Transverse colon (tissue), 4 donors: Measurements from ENCODE around the gene WDR45. TPM values are rescaled to one million over a fixed set of nuclear protein-coding genes. Genes with fewer than 3 reads are reported as not detected.

Experiments used
- DNase-seq: peaks from one replicate; pipeline ENCODE4 v3.0.0-alpha.2; 2019
- H3K27ac ChIP-seq, 4 donors: fragments of 200-600 bp; sonication (generic); 2 replicates each; pipeline ENCODE4 v1.5.1; 2016 to 2018; ENCODE audit warnings: inconsistent platforms in 4 of 4
- H3K27me3 ChIP-seq: fragments of 200-600 bp; sonication (generic); 2 replicates; pipeline ENCODE4 v1.5.1; 2017; ENCODE audit warnings: inconsistent platforms
- H3K36me3 ChIP-seq, 4 donors: fragments of 200-600 bp; sonication (generic); 2 replicates each; pipeline ENCODE4 v1.5.1; 2017 to 2019; ENCODE audit warnings: inconsistent platforms in 4 of 4
- H3K4me1 ChIP-seq, 4 donors: fragments of 200-600 bp; sonication (generic); 2 replicates each; pipeline ENCODE4 v1.5.1; 2017 to 2020; ENCODE audit warnings: inconsistent platforms in 4 of 4
- H3K4me3 ChIP-seq, 4 donors: fragments of 200-600 bp; sonication (generic); 1 replicate in 1 of 4; 2 replicates in 3 of 4; pipeline versions ENCODE4 v1.5.1 to v1.6.1; 2017 to 2019; ENCODE audit warnings: inconsistent platforms in 4 of 4
- H3K9me3 ChIP-seq, 2 donors: fragments of 200-600 bp; sonication (generic); 2 replicates each; pipeline ENCODE4 v1.5.1; 2017 to 2019; ENCODE audit warnings: inconsistent platforms in 2 of 2
- EP300 ChIP-seq: sonication (generic); formaldehyde crosslinking; IDR thresholded peaks from one replicate; pipeline ENCODE4 v1.6.1; 2017; ENCODE audit warnings: antibody characterized with exemption, low read depth
- POLR2A ChIP-seq: fragments of 450-650 bp; IDR thresholded peaks from one replicate; pipeline ENCODE4 v1.6.1; 2016; ENCODE audit warnings: antibody characterized with exemption, mild to moderate bottlenecking, moderate library complexity
- POLR2AphosphoS5 ChIP-seq, 3 donors: sonication (generic); formaldehyde crosslinking; IDR thresholded peaks; one replicate each; pipeline ENCODE4 v1.6.1; 2016; ENCODE audit warnings: antibody characterized with exemption in 3 of 3
- WGBS, 2 donors: methylation state at CpG; one replicate each; pipeline ENCODE4 v1.1.5; 2018; ENCODE audit warnings: low coverage in 1 of 2; 5-methylcytosine and 5-hydroxymethylcytosine counted together
- in situ Hi-C, 4 donors: fragments of 200-750 bp; cut with MboI; loops; one replicate each; pipeline versions ENCODE4 v1.15.0 to v1.15.1; 2017; ENCODE audit warnings: low sequenced_read_pairs in 3 of 4, low pct_ligation_motif_present in 1 of 4, low pct_unique_long_range_greater_than_20kb in 1 of 4
- intact Hi-C: fragments of 100-400 bp; cut with DNase I; formaldehyde crosslinking; loops from one replicate; pipeline ENCODE4 v1.15.1; 2023; ENCODE audit warnings: low total_unique reads
- total RNA-seq, 4 donors: library from RNA; depleted of rRNA; stranded (reverse); fragments of >200 nt; gene quantifications; one replicate each; pipeline ENCODE4 v1.1.0, GENCODE V29; 2016
- TF ChIP-seq, protein P1 (sequence below), 5 experiments: fragments of 200-600 bp in 3 of 5; fragments of 450-650 bp in 2 of 5; sonication (generic) in 3 of 5; IDR thresholded peaks; 1 replicate in 2 of 5; 2 replicates in 3 of 5; pipeline ENCODE4 v1.5.1; 2016 to 2017; ENCODE audit warnings: antibody characterized with exemption in 5 of 5, inconsistent platforms in 3 of 5, mild to moderate bottlenecking in 2 of 5, moderate library complexity in 1 of 5

Gene WDR45
- total RNA-seq, 4 donors from 2014 or later: 73.5 to 205 (median 117) TPM

DNA sequence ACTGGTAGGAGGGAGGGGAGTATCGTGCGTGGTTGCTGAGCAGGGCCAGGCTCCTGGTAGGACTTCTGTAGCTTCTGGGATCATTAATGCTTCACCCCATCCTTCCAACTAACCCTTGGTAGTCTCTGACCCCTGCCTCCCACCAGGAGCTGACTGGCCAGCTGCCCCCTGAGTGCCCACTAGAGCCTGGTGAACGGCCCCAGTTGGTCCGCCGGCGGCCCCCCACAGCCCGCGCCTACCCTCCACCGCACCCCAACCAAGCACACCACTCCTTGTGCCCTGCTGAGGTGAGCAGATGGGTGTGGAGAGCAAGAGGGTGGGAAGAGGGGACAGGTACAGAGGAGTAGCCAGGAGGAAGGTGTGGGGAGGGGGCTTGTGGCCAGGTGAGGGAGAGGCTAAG lies 16.0 kb downstream of the WDR45 start:
- 95% methylated on average over 9 of the region's 9 CpGs; no CpG with 5 or more reads in 1 of the 2 donors for WGBS, 2 donors
- no peaks in the 10 kb centered on the region for H3K27me3 ChIP-seq
- H3K27ac ChIP-seq: no peak overlapping the region
- H3K4me3 ChIP-seq: no peak overlapping the region
- no peaks in the 10 kb centered on the region for H3K4me1 ChIP-seq
- intact Hi-C loops: no loop called here
- TF ChIP-seq POLR2AphosphoS5 (IDR thresholded peaks at IDR 0.05) (no peak), POLR2A (no peak), EP300 (no peak)
- TF ChIP-seq, protein P1, sequence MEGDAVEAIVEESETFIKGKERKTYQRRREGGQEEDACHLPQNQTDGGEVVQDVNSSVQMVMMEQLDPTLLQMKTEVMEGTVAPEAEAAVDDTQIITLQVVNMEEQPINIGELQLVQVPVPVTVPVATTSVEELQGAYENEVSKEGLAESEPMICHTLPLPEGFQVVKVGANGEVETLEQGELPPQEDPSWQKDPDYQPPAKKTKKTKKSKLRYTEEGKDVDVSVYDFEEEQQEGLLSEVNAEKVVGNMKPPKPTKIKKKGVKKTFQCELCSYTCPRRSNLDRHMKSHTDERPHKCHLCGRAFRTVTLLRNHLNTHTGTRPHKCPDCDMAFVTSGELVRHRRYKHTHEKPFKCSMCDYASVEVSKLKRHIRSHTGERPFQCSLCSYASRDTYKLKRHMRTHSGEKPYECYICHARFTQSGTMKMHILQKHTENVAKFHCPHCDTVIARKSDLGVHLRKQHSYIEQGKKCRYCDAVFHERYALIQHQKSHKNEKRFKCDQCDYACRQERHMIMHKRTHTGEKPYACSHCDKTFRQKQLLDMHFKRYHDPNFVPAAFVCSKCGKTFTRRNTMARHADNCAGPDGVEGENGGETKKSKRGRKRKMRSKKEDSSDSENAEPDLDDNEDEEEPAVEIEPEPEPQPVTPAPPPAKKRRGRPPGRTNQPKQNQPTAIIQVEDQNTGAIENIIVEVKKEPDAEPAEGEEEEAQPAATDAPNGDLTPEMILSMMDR (IDR thresholded peaks at IDR 0.05): no peak
- in situ Hi-C loops: no loop called here
- no peaks in the 10 kb centered on the region for H3K36me3 ChIP-seq
- DNase-seq: no peak
- H3K9me3 ChIP-seq: no peaks in the 10 kb centered on the region

DNA sequence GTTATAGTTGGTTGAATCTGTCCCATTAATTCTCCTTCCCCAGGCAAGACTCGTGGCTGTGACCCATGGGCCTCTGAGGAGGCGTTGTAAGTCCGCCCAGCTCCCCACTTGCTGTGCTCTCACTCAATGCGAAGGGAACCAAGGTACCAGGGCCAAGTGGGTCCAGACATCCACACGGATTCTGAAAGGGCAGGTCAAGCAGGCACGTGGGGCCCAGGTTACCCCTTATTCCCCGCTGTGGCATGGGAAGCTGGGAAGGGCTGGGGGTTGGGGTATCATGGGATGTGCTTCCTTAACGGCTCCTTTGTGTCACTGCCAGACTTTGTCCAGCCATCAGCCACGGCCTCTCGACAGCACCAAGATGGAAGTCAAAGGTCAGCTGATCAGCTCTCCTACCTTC lies 17.8 kb downstream of the WDR45 start:
- H3K36me3 ChIP-seq: no peaks in the 10 kb centered on the region
- intact Hi-C loops: no loop called here
- no peaks in the 10 kb centered on the region for H3K27me3 ChIP-seq
- H3K4me1 ChIP-seq: no peaks in the 10 kb centered on the region
- TF ChIP-seq POLR2A (no peak), EP300 (no peak), POLR2AphosphoS5 (IDR thresholded peaks at IDR 0.05) (no peak)
- TF ChIP-seq, protein P1 (IDR thresholded peaks at IDR 0.05): no peak
- H3K9me3 ChIP-seq: no peaks in the 10 kb centered on the region
- no peak overlapping the region for H3K27ac ChIP-seq
- DNase-seq: no peak
- in situ Hi-C loops: no loop called here
- 84% methylated on average over 10 of the region's 10 CpGs; no CpG with 5 or more reads in 1 of the 2 donors for WGBS, 2 donors
- no peak overlapping the region for H3K4me3 ChIP-seq

DNA sequence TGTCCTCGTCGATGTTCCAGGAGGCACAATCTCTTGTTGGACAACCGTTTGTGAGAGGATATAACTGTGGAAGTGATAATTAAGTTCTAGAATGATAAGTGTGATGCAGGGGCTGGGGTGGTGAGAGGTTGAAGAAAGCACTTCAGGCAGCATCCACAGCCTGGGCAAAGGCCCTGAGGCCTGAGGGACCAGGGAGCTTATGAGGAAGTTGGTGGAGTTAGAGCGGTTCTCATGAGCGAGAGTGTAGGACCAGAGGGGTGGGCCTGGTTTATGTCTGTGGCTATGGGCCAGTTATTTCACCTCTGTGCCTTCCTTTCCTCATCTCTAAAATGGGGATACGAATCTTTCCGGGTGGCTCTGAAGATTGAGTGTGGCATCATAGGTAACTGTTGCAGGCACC lies 18.2 kb downstream of the WDR45 start:
- Histone ChIP-seq H3K9me3 (no peaks in the 10 kb centered on the region), H3K36me3 (no peaks in the 10 kb centered on the region), H3K27ac (no peak overlapping the region), H3K4me3 (no peak overlapping the region), H3K4me1 (no peaks in the 10 kb centered on the region), H3K27me3 (no peaks in the 10 kb centered on the region)
- DNase-seq: no peak
- in situ Hi-C loops (no loop called here), intact Hi-C loops (no loop called here)
- TF ChIP-seq EP300 (no peak), POLR2AphosphoS5 (IDR thresholded peaks at IDR 0.05) (no peak)
- TF ChIP-seq, protein P1 (IDR thresholded peaks at IDR 0.05): no peak
- 80 to 86% methylated on average over 3 to 7 of the region's 7 CpGs for WGBS, 2 donors

DNA sequence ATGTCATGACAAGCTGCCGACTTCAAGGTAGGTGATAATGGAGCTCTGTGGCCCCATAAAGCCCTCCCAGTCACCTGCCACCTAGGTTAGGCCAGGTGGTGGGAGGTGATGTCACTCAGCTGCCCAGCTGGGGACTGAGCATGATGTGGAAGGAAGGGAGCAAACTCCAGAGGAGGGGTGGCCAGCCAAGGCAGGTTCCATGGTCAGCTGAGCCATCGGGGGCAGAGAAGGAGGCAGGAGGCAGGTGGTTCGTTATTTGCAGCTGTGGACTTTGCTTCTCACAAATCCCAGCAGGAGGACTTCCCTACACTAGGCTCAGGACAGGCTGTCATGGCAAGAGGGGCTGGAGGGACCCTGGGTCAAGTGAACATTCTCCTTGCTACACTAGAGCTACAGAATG lies 18.8 kb downstream of the WDR45 start:
- Histone ChIP-seq H3K27me3 (no peaks in the 10 kb centered on the region), H3K27ac (no peak overlapping the region), H3K4me3 (no peak overlapping the region), H3K4me1 (no peaks in the 10 kb centered on the region), H3K9me3 (no peaks in the 10 kb centered on the region), H3K36me3 (no peaks in the 10 kb centered on the region)
- no peak for TF ChIP-seq EP300
- TF ChIP-seq POLR2AphosphoS5 (IDR thresholded peaks at IDR 0.05): no peak
- TF ChIP-seq, protein P1 (IDR thresholded peaks at IDR 0.05): no peak
- no peak for TF ChIP-seq POLR2A
- in situ Hi-C loops (no loop called here), intact Hi-C loops (no loop called here)
- DNase-seq: no peak
- 65% methylated on average over 3 of the region's 3 CpGs; no CpG with 5 or more reads in 1 of the 2 donors for WGBS, 2 donors
